Skeletal muscle cell (primary cell): ENCODE results near the gene CLIC5.

Experiments used
- DNase-seq: peaks from one replicate; pipeline ENCODE4 v3.0.0-alpha.2; 2010; ENCODE audit warnings: low read depth
- H3K4me3 ChIP-seq: 2 replicates; pipeline ENCODE4 v1.5.1; 2011; ENCODE audit warnings: low read depth, mild to moderate bottlenecking, control low read depth, low read length, moderate library complexity

CLIC5 gene

DNA sequence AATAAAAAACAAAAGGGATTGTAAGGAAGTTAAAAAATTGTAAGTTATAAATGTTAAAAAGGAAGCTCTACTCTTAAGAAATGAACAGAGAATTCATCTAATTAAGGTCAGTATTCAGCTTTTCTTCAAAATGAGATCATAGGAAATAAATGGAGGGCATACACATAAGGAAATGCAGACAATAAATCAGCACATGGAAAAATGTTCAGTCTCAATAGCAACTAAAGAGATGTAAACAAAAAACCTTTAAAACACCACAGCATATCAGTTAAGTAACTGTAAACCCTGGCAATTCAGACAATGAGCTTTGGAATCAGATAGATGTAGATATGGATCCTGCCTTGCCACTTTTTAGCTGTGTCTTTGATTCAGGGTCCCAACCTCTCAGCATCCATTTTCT lies 24.0 kb upstream of the CLIC5 start:
- no peak for DNase-seq
- H3K4me3 ChIP-seq = no peak overlapping the region

DNA sequence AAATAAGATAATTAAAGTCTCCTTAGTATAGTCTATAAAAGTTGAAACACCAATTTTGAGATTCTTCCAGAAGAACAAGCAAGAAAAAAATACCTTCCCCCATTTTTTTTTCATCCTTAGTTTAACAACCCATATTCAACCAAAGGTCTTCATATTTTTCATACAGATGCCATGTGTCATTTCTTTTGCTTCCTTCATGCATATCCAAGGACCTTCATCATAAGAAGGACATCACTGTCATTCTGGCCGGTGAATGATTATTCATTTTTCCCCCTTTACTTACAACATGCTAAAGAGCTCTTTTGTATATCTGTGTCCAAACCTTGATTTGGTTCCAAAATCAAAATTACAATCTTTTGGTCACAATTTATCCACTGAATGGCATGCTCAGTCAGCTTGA lies 21.3 kb upstream of the CLIC5 start:
- H3K4me3 ChIP-seq = no peak overlapping the region
- no peak for DNase-seq

DNA sequence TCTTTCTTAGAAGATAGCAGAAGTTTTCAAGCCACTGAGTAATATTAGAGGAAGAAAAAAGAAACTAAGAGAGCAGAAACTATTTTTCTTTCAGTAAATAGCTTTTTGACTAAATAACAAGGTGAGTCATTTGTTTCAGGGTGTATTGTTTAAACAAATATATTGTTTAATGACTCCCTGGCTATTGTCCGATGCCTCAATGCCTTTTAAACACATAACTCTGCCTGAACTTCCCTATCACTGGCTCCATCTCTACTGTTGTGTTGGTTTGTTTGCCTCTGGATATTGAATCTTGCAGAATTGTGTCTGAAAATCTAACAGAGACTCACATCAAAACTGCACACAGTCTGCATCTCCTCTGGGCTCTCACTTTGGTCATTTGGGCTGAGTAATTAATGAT lies 19.6 kb upstream of the CLIC5 start:
- no peak for DNase-seq
- H3K4me3 ChIP-seq = no peak overlapping the region

DNA sequence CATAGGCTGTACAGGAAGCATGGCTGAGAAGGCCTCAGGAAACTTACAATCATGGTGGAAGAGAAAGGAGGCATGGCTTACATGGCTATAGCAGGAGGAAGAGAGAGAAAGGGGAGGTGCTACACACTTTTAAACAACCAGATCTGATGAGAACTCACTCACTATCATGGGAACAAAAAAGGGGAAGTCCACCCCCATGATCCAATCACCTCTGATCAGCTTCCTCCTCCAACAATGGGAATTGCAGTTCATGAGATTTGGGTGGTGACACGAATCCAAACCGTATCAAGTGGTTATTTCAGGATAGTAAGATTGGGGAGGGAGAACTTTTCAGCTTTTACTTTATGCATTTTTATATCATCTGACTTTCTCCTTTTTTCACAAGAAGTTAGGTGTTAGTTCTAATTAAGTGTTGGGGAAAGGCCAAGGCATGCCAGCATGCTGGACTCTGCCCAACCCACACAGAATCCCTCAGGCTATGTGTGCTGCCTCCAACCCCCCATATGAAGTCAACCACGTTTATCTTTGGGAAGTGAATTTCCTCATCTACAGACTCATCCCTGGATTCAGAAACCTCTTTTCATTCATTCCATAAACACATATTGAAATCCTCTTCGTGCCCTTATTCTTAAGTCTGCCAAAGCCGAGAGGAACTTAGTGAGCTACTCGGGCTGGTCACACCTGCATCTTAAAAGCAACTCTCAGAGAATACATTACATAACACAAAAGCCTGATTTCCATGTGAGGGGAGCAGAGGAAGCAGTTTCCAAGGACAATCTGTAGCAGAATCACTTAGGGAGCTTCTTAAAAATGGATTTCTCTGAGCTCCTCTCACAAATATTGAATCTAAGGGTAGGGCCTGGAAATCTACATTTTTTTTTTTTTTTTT lies 16.7 kb upstream of the CLIC5 start:
- DNase-seq = no peak
- H3K4me3 ChIP-seq = no peak overlapping the region

DNA sequence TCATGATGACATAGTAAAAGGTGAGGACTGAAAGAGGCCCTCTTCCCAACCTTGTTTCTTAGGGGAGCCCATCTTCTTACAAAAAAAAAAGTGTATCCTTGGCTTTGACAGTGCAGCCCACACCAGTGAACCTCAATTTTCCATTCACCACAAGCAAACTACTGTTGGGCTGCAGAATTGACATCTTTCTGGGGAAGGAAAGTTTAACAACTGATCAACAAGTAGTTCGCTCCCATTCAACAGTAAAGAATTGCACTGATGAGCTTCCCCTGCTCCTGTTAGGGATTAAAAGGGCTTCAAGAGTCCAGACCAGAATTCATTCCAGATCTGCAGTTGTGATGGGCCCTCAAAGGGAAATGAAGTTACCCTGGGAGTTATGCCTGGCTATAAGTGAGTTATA lies 13.9 kb upstream of the CLIC5 start:
- DNase-seq = no peak
- H3K4me3 ChIP-seq = no peak overlapping the region

DNA sequence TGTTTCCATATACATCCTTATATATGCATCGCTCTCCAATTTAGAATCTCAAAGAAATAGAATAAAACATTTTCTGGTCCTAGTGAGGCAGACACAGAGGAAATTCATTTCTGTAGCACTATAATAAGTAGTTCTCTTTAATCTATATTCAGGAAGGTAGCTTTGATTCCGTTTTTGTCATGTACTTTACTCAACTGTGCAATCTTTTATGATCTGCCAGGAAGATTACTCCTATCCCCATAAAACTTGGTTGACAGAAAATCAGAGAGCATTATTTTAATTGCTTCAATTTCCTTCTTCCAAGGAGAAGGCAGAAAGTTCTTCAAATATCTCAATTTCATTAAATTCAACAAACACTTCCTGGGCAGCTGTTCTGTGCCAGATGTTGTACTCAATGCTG lies 10.6 kb upstream of the CLIC5 start:
- no peak for DNase-seq
- H3K4me3 ChIP-seq = no peak overlapping the region

DNA sequence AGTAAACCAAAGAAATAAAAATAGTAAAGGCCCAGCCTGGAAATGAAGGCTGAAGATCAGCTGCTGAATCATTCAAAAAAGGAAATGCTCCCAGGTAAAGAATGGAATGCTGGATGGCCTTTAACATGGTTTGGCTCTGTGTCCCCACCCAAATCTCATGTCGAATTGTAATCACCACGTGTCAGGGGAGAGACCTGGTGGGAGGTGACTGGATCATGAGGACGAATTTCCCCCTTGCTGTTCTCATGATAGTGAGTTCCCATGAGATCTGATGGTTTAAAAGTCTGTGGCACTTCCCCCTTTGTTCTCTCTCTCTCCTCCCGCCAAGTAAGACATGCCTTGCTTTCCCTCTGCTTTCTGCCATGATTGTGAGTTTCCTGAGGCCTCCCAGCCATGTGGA lies 9.9 kb upstream of the CLIC5 start:
- no peak overlapping the region for H3K4me3 ChIP-seq
- no peak for DNase-seq

DNA sequence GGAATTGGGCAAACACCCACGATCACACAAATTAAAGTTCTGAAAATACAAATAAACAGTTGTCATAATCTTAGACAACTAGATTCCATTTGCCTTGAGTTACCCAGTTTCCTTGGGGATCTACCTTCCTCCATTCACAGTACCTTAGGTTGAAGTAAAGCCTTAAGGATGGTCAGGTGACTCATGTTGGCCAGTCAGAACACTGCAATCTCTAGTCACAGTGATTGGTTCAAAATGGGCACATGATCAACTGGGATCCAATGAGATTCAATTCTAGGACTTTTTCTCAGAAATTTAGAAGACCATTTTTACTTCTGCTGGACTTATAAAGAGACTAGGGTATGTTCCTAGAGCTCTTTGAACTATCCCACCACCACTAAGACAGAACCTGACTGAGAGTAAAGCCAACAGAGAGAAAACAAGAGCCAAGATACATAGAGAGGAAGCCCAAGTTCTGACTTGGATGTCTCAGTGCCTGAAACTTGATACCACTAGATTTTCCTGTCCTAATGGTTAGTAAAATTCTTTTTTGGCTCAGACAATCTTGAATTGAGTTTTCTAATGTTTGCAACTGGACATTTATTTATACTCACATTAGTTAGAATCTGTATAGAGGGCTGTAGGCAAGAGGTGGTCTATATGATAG lies 8.6 kb upstream of the CLIC5 start:
- no peak overlapping the region for H3K4me3 ChIP-seq
- peak; percentile 12 for DNase-seq

DNA sequence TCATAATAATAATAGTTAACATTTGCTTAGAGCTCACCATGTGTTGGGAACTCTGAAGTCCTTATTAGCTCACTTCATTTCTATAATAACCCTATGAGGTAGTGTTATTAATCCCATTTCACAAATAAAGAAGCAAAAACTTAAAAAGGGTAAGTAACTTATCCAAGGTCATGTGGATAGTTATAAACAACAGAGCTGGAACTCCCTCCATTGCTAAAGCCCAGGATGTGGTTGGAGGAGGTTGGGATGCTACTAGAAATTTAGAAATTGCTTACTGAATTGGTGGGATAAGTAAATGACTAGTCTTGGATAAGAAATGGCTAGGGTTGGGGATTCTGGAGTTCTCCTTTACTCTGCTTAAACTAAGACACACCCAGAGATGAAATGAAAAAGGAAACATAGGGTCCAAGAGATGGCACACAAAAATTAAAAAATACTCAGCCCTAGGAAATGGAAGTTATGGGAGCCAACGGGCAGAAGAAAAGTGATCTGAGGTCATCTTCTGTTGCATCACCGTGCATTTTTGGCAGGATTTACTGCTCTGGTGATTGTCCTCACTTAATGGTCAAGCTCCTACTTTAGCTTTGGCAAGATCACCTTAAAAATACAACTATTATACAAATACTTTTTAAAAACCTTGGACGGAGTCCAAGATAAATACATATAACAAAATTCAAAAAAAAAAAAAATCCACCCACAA lies 7.7 kb upstream of the CLIC5 start:
- H3K4me3 ChIP-seq = no peak overlapping the region
- DNase-seq = peak; percentile 40

DNA sequence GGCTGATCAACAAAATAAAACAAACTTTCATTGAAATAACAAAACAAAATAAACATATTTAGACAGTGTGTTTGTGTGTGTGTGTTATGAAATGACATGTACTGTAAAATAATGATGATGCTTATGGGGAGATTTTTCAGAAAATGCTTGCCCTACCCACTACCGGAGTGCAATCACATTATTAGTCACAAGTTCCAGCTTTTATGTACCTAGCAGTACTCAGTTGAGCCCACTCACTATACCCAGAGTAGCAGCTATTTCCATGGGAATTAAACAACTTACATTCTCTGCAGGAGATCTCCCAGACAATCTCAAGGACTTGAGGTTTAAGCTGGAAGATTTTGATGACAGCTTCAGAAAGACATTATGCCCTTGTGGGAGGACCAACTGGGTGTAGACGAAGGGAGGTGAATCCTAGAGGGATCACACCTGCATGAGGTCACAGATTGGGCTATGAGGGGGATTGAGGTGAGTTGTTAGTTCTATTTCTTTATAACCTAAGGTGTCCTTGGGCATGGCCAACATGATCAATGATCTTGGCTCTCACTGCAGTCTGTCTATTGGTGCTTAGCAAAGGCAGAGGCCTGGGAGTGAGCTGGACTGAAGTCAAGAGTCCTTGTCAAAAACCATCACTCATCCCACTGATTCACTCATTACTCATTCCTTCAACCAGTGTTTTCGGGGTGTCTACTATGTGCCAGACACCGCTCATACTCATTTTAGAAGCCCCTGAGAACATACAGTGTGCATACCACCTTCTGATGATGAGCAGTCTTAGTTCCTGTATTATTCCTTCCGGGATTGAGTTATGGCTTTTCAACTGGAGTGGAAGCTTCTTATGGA lies 6.7 kb upstream of the CLIC5 start:
- no peak for DNase-seq

DNA sequence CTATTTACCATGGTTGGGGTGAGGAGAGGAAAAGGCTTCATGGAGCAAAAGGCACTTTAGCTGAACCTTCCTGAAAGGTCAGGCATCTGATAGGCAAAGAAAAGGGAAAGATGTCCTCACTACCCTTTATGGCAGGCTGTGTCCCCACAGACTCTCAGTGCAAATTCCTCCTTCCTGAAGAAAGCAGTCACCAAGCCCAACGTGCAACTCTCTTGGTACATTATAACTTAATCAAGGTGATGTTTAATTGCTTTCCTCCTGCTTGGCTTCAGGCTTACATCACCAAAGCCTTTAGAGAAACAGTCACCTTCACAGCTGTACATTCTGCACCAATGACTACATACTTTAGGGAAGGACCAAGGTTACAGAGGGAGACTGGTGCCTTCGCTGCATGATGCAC lies 2.1 kb upstream of the CLIC5 start:
- DNase-seq = no peak

More for the DNA sequence above, 6.7 kb upstream of the CLIC5 start:
- no peak overlapping the region for H3K4me3 ChIP-seq

DNA sequence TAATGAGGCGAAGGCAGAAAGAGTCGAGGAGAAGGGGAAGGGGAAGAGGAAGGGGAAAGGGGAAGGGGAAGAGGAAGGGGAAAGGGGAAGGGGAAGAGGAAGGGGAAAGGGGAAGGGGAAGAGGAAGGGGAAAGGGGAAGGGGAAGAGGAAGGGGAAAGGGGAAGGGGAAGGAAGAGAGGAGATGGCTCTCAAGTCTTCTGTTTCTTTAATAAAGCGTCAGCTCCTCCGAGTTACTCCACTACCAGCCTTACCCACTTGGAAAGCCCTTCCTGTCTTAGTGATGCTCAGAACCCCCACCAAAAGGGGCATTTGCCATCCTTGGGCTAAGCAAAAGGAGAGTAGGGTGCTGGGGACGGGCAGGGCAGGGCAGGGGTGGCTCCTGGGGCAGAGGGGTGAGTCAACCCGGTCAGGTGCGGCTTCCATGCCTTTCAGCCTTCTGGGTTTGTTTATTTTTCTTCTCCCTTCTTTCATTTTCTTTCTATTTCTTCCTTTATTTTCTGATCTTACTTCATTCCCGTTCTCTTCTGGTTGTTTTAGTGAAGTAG lies 476 bp upstream of the CLIC5 start:
- no peak for DNase-seq
- H3K4me3 ChIP-seq = no peak overlapping the region

More for the DNA sequence above, 2.1 kb upstream of the CLIC5 start:
- no peak overlapping the region for H3K4me3 ChIP-seq

DNA sequence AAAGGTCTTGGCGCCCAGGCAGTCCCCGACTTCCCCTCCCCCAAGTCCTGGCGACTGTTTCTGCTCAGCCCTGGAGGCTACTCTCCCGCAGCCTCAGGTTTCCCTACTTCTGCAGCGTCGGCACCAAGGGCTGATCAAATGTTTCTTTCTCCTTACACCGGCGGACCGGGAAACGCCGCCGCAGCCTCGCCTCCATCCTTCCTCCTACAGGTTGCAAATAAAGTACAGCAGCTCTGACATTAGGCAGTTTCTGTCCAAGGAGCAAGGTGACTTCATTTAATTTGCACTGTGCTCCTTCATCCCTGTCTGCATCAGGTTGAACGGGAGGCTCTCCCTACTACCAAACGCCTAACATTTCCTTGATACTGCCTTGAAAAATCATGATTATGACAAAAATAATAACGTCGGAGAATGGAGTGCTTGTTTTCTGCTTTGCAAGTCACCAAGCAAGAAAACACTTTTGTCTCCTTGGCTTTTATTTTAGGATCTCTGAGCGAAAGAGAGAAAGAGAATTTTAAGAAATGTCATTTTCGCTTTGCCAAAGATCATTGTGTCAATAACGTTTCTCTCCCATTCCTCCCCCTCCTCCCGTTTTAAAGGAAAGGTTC lies 1.0 kb downstream of the CLIC5 start:
- H3K4me3 ChIP-seq = peak overlapping the region; percentile 24

DNA sequence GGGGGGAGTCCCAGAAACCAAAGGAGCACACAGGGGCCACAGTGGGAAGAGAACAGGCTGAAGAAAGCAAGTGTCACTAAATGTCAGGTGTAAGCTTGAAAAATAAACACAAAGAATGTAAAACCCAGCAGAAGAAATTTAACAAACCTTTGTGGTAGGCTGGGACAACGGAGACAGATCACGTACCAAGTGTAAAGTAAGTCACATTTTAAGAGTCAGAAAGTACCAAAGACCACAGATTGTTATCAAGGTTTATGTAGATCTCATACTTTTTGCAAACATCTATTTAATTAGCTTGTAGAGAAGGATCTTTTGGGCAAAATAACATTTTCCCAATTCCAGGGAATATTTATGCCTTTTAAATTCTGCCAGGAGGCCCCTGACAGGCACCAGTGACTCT lies 1.6 kb downstream of the CLIC5 start:
- DNase-seq = no peak
- H3K4me3 ChIP-seq = no peak overlapping the region

More for the DNA sequence above, 1.0 kb downstream of the CLIC5 start:
- DNase-seq = no peak

DNA sequence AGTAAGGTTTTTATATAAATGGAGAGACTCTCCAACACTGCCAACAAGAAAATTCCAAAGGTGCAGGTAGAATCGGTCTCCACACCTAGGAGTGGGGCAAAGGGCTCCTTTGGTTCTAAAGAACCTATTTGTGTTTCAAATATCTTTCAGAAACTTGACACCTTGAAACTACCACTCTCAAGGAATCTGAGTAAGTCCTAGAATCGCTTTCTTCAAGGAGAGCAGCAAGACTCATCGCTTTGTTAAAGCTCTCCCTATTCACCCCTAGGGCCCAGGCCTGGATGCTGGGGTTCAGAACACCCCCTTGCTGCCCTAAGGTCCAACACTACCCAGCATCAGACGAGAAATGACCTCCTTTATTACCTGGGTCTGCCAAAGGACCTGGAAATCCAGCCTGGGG lies 2.0 kb downstream of the CLIC5 start:
- H3K4me3 ChIP-seq = no peak overlapping the region
- DNase-seq = no peak

DNA sequence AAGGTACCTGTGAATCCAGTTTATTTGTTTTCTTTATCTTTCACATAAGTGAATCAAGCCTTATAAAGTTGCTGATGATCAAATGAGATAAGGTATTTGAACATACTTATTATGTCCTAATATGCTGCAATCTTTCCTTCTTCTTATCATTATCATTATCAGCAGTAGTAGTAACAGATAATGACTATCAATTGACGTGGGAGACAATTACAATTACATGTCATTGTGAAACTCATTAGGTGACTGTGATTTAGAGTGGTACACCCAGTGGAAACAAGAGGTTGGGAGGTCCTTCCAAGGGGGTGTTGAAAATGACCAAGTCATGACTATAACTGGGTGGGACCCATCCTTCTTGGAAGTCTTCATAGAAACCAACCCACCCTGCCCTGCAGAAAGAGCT lies 2.8 kb downstream of the CLIC5 start:
- no peak overlapping the region for H3K4me3 ChIP-seq
- no peak for DNase-seq

DNA sequence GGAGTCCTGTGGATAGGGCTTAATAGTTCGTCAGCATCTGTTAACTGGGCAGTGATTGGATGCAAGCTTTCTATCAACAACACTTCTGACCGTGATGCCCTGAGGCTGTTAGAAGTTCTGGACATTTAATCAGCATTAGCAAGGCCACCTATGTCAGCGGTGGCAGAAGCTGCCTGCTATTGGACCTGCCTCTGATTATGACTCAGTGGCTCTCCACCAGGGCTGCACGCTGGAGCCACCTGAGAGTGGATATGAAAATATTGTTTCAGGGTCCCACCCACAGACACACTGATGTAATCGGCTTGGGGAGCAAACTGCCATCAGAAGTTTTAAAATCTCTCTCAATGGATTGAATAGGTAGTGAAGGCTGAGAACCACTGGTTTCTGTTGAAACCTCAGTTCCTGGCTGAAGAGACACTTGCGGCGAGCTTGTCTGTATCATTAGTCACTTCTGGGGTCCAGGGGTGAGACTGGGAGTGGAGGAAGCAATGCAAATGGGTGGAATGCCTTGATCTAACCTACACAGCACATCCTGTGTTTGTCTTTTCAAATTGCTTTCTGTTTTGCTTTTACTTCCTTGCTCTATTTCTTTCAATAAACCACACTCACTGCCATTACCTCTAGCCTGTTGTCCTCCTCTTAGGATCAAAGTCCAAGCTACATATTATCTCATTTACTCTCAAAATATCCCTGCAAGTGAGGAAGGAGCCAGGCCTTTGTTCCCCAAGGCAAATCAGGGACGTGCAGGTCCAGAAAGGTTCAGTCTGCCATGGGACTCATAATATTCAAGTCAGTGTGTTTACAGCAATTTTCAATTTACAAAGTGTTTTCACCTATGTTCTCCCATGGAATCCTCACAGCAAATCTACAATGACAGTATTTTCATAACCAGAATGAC lies 4.2 kb downstream of the CLIC5 start:
- DNase-seq = no peak
- H3K4me3 ChIP-seq = no peak overlapping the region

DNA sequence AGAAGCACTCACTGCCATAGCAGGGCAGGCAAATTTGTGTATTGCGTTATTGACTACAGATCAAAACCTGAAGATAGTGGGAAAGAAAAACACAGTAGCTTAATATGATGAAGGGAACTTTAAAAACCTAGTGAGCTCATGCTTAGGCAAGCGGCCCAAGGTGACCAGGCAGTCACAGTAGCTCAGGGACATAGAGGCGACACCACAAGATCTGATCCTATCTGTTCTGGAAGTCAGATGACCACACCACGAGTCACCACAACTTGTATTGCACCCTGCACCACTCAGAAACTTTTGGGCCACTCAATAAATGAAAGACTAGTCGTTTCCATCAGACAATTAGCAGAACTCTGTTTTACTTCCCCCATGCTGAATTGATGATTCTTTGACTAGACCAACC lies 4.9 kb downstream of the CLIC5 start:
- no peak overlapping the region for H3K4me3 ChIP-seq
- no peak for DNase-seq
